ENCODE measurements around the gene GART. TPM values are rescaled to one million over a fixed set of nuclear protein-coding genes. Genes with fewer than 3 reads are reported as not detected.

GART gene
- total and polyA plus RNA-seq, 2 of the 8 experiments (the other 6 are each of a cell fraction or from before 2014, with no cell fraction given) = 23.1 to 231 TPM

DNA sequence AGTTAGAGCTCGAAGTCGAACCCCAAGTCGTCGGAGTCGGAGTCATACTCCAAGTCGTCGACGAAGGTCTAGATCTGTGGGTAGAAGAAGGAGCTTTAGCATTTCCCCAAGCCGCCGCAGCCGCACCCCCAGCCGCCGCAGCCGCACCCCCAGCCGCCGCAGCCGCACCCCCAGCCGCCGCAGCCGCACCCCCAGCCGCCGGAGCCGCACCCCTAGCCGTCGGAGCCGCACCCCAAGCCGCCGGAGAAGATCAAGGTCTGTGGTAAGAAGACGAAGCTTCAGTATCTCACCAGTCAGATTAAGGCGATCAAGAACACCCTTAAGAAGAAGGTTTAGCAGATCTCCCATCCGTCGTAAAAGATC is 13.0 kb upstream of the GART start:
- Histone ChIP-seq H4K20me1 (replicated peaks in 1 of 2; ENCODE audit: control insufficient read depth in 1 of 2, insufficient read depth in 2 of 2, low read length in 2 of 2) (peaks cover 37 to 51% of the 10 kb centered on the region in 2 experiments), H3K23ac (ENCODE audit: insufficient read length) (no peak overlapping the region), H2BK120ac (replicated peaks; ENCODE audit: low read depth, low read length) (no peak overlapping the region), H2BK12ac (ENCODE audit: low read depth, low read length) (no peak overlapping the region), H3K4me3 (ENCODE audit: extremely low read depth in 1 of 4, insufficient read depth in 2 of 4, low read depth in 3 of 4, low read length in 4 of 4) (no peak overlapping the region), H2BK15ac (ENCODE audit: low read length) (no peak overlapping the region), H4K8ac (ENCODE audit: extremely low read depth, insufficient read depth, low read length) (no peak overlapping the region), H2BK20ac (ENCODE audit: low read length) (no peak overlapping the region), H3K14ac (ENCODE audit: insufficient read length) (no peak overlapping the region), H3K18ac (ENCODE audit: extremely low read depth, low read length) (no peak overlapping the region), H4K5ac (ENCODE audit: insufficient read length, low read depth, low read length) (no peak overlapping the region), H3K79me1 (ENCODE audit: low read depth, low read length) (peaks cover 16% of the 10 kb centered on the region), H2AK5ac (ENCODE audit: low read depth, low read length) (no peak overlapping the region), H3K9ac (replicated peaks in 1 of 4; ENCODE audit: extremely low read depth in 1 of 4, low read depth in 3 of 4, low read length in 3 of 4) (no peak overlapping the region), H2BK5ac (ENCODE audit: low read depth, low read length) (no peak overlapping the region), H4K91ac (replicated peaks; ENCODE audit: insufficient read length, low read length) (no peak overlapping the region), H3K36me3 (ENCODE audit: control insufficient read depth in 2 of 4, insufficient read depth in 4 of 4, low read length in 3 of 4) (peaks cover 57 to 98% (median 88%) of the 10 kb centered on the region in 4 experiments), H3K23me2 (ENCODE audit: low read depth, low read length) (no peaks in the 10 kb centered on the region), H3K4ac (replicated peaks; ENCODE audit: insufficient read length, low read depth, low read length) (no peak overlapping the region), H3K4me1 (replicated peaks in 1 of 4; ENCODE audit: control insufficient read depth in 3 of 4, insufficient read depth in 4 of 4, low read length in 3 of 4) (no peaks in the 10 kb centered on the region), H2AFZ (ENCODE audit: low read length) (no peak overlapping the region), H3K27ac (ENCODE audit: low read depth, low read length) (no peak overlapping the region), H3K56ac (replicated peaks; ENCODE audit: insufficient read length, low read depth, low read length) (no peak overlapping the region), H3K27me3 (replicated peaks in 1 of 4; ENCODE audit: control insufficient read depth in 3 of 4, extremely low read depth in 1 of 4, insufficient read depth in 3 of 4, low read length in 3 of 4) (no peaks in the 10 kb centered on the region), H3K79me2 (ENCODE audit: control insufficient read depth in 1 of 2, insufficient read depth in 2 of 2, low read length in 2 of 2) (peaks cover 50 to 96% of the 10 kb centered on the region in 2 experiments), H3K9me3 (ENCODE audit: insufficient read depth in 2 of 2, low read depth in 1 of 2, low read length in 1 of 2) (no peaks in the 10 kb centered on the region), H3K4me2 (ENCODE audit: insufficient read depth in 1 of 2, low read depth in 2 of 2, low read length in 2 of 2) (no peak overlapping the region)
- FAIRE-seq (no peak), DNase-seq (ENCODE audit: low read depth in 1 of 2, low spot score in 2 of 2) (no peak)
- ChIA-PET CTCF (ENCODE audit: partially characterized antibody) (no interaction called here), POLR2A (ENCODE audit: partially characterized antibody) (interaction anchor here (0.6 to 7.4 kb wide), 6 partner anchors 12 to 118 kb away, joined by 3 to 64 read pairs (median 4); partner anchors contain the start of genes GART and SON)
- TF ChIP-seq JUN (IDR thresholded peaks at IDR 0.05; ENCODE audit: low read depth, low read length) (no peak), BACH1 (IDR thresholded peaks at IDR 0.05; ENCODE audit: low read length) (no peak), EP300 (IDR thresholded peaks at IDR 0.05; ENCODE audit: borderline replicate concordance in 1 of 2, low read depth in 2 of 2, low read length in 2 of 2) (no peak), BRCA1 (IDR thresholded peaks at IDR 0.05; ENCODE audit: low read depth, low read length) (no peak), CBX8 (IDR thresholded peaks at IDR 0.05; ENCODE audit: borderline replicate concordance, low read depth, low read length) (no peak), CHD1 (IDR thresholded peaks at IDR 0.05; ENCODE audit: low read depth, low read length) (no peak), BCL11A (IDR thresholded peaks at IDR 0.05; ENCODE audit: low read depth in 2 of 2, low read length in 2 of 2) (no peak)
- 97% methylated on average over 10 of the region's 32 CpGs; no CpG with 5 or more reads in 1 of the 2 experiments for WGBS, 2 experiments (ENCODE audit: extremely low coverage in 1 of 2, insufficient coverage in 1 of 2, insufficient read length in 1 of 2, insufficient replicate concordance in 2 of 2, low coverage in 1 of 2, low lambda C conversion rate in 2 of 2, missing lambda C conversion rate in 1 of 2)
